Measurements from ENCODE around the gene IRAG1.

Gene IRAG1

DNA sequence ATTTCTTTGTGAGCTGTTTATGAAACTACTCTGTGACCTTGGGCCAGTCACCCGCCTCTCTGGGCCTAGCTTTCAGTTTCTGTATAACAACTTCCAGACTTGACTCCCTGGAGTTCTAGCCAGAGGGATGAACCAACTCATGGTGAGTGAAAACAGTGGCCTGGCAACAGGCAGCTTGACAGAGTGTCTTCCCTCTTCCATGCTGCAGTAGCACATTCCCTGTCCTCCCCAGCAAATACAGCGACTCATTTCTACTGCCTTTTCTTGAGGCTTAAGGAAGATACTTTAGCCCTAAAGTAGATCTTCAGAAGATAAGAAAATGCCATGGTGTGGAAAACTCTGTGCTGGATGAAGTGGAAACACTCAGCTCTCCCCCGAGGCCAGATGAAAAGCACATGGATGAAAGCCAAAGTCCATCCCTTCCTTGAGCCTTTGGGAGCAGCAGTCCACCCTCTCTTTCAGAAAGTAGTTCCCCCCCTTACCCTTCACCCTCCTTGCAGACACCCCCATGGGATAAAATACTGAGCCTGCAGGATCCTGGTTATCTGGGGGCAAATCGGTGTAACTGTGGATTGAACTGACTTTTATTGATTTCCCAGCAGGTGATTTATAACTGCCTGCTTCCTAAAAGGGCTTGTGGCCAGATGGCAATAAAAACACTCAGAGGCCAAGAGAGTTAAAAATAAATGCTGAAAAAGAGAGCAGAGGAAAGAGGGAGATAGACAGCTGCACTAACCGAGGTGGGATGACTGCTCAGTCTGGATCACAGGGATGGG is 24.1 kb downstream of the IRAG1 start (continued):
- TF ChIP-seq, protein P1, sequence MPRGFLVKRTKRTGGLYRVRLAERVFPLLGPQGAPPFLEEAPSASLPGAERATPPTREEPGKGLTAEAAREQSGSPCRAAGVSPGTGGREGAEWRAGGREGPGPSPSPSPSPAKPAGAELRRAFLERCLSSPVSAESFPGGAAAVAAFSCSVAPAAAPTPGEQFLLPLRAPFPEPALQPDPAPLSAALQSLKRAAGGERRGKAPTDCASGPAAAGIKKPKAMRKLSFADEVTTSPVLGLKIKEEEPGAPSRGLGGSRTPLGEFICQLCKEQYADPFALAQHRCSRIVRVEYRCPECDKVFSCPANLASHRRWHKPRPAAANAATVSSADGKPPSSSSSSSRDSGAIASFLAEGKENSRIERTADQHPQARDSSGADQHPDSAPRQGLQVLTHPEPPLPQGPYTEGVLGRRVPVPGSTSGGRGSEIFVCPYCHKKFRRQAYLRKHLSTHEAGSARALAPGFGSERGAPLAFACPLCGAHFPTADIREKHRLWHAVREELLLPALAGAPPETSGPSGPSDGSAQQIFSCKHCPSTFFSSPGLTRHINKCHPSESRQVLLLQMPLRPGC (tag by site-specific recombination; IDR thresholded peaks at IDR 0.05), result no peak
- peak; percentile 54; the same call in 1 of the 2 replicates for TF ChIP-seq PRDM4 (tag by site-specific recombination; IDR thresholded peaks at IDR 0.05)
- TF ChIP-seq ZNF10 (tag by site-specific recombination; IDR thresholded peaks at IDR 0.05), result no peak
- no peak for TF ChIP-seq ZNF26 (tag by site-specific recombination; IDR thresholded peaks at IDR 0.05)
- TF ChIP-seq YY2 (tag by site-specific recombination; IDR thresholded peaks at IDR 0.05), result no peak
- TF ChIP-seq BCL6B (tag by site-specific recombination; IDR thresholded peaks at IDR 0.05), result peak; percentile 28; the same call in 1 of the 2 replicates
- TF ChIP-seq ZNF138 (tag by site-specific recombination; IDR thresholded peaks at IDR 0.05; ENCODE audit: borderline replicate concordance), result no peak
- TF ChIP-seq ZNF398 (tag by site-specific recombination; IDR thresholded peaks at IDR 0.05), result peak; percentile 90
- no peak for TF ChIP-seq ZBTB49 (tag by site-specific recombination; IDR thresholded peaks at IDR 0.05; ENCODE audit: low read depth)
- no peak for TF ChIP-seq ZNF639 (tag by site-specific recombination; IDR thresholded peaks at IDR 0.05)
- TF ChIP-seq ZBTB11 (tag by site-specific recombination; conservative IDR thresholded peaks at IDR 0.05; ENCODE audit: low read depth), result no peak
- no peak for TF ChIP-seq ZNF580 (tag by site-specific recombination; IDR thresholded peaks at IDR 0.05)
- no peak for TF ChIP-seq ZNF37A (tag by site-specific recombination; IDR thresholded peaks at IDR 0.05)
- TF ChIP-seq, protein P2, sequence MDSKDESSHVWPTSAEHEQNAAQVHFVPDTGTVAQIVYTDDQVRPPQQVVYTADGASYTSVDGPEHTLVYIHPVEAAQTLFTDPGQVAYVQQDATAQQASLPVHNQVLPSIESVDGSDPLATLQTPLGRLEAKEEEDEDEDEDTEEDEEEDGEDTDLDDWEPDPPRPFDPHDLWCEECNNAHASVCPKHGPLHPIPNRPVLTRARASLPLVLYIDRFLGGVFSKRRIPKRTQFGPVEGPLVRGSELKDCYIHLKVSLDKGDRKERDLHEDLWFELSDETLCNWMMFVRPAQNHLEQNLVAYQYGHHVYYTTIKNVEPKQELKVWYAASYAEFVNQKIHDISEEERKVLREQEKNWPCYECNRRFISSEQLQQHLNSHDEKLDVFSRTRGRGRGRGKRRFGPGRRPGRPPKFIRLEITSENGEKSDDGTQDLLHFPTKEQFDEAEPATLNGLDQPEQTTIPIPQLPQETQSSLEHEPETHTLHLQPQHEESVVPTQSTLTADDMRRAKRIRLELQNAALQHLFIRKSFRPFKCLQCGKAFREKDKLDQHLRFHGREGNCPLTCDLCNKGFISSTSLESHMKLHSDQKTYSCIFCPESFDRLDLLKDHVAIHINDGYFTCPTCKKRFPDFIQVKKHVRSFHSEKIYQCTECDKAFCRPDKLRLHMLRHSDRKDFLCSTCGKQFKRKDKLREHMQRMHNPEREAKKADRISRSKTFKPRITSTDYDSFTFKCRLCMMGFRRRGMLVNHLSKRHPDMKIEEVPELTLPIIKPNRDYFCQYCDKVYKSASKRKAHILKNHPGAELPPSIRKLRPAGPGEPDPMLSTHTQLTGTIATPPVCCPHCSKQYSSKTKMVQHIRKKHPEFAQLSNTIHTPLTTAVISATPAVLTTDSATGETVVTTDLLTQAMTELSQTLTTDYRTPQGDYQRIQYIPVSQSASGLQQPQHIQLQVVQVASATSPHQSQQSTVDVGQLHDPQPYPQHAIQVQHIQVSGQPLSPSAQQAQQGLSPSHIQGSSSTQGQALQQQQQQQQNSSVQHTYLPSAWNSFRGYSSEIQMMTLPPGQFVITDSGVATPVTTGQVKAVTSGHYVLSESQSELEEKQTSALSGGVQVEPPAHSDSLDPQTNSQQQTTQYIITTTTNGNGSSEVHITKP (tag by site-specific recombination; IDR thresholded peaks at IDR 0.05), result peak; percentile 94
- TF ChIP-seq ZNF23 (tag by site-specific recombination; IDR thresholded peaks at IDR 0.05; ENCODE audit: borderline replicate concordance), result no peak
- no peak for TF ChIP-seq ZNF202 (tag by site-specific recombination; IDR thresholded peaks at IDR 0.05; ENCODE audit: borderline replicate concordance)
